Measurements from ENCODE around the gene RECQL5.

- no peak for TF ChIP-seq CTCF (conservative IDR thresholded peaks at IDR 0.05)
- TF ChIP-seq ZFX (IDR thresholded peaks at IDR 0.05) = no peak
Measured at GRCh38 chr17:75592348-75593020, 74.5 kb downstream of the RECQL5 start.

Measured in C4-2B (cell line).